Chondrocyte (in vitro differentiated cells): Measurements from ENCODE around the gene FABP6. TPM values are rescaled to one million over a fixed set of nuclear protein-coding genes. Genes with fewer than 3 reads are reported as not detected.

Experiments used
- DNase-seq: peaks from one replicate; pipeline ENCODE4 v3.0.0; 2021; ENCODE audit warnings: mixed read lengths, low spot score
- H3K27ac Mint-ChIP-seq: one replicate; pipeline ENCODE4 v1.8.0; 2021; ENCODE audit warnings: mild to moderate bottlenecking, moderate library complexity, mixed read lengths; ENCODE audit not compliant: unreplicated experiment
- H3K27me3 Mint-ChIP-seq: 2 replicates; pipeline ENCODE4 v1.8.0; 2021; ENCODE audit warnings: low read depth, mixed read lengths
- H3K36me3 Mint-ChIP-seq: 2 replicates; pipeline ENCODE4 v1.8.0; 2021; ENCODE audit warnings: low read depth, mixed read lengths
- H3K4me1 Mint-ChIP-seq: 2 replicates; pipeline ENCODE4 v1.8.0; 2021; ENCODE audit warnings: low read depth, mild to moderate bottlenecking, mixed read lengths
- H3K4me3 Mint-ChIP-seq: one replicate; pipeline ENCODE4 v1.8.0; 2021; ENCODE audit warnings: mild to moderate bottlenecking, moderate library complexity, mixed read lengths; ENCODE audit not compliant: unreplicated experiment
- H3K9me3 Mint-ChIP-seq: 2 replicates; pipeline ENCODE4 v1.8.0; 2021; ENCODE audit warnings: low read depth, mixed read lengths
- total RNA-seq: library from RNA; stranded (reverse); gene quantifications from 3 replicates; pipeline ENCODE4 v1.2.1, GENCODE V29; 2021
- TF ChIP-seq, protein P1 (sequence below): fragments of 200-600 bp; sonication (generic); IDR thresholded peaks from 2 replicates; pipeline ENCODE4 v1.5.0; 2021; ENCODE audit warnings: antibody characterized with exemption, mild to moderate bottlenecking, moderate library complexity

Gene FABP6
- total RNA-seq, 1 donor from 2014 or later, result not detected

DNA sequence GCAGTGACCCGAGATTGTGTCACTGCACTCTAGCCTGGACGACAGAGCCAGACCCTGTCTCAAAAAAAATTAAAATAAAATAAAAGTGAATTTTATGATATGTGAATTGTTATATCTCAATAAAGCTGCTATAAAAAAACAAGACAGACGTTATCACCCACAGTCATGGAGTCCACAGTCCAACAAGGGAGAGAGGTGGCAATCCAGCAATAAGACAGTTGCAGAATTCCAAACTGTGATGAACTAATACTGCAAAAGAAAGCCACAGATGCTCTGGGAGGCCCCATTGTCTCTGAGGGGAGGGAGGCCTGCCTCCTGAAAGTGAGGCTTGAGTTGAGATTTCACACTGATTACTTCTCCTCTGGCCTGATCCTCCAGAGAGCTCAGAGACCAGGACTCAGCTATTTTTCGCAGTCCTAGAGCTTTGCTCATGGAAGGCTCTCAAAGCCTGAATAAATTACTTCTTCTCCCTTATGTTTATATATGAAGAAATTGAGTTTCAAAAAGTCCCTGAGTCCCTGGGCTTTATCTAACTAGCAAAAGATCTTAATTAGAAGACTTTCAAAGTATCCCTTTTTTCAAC is 55.1 kb downstream of the FABP6 start:
- TF ChIP-seq, protein P1, sequence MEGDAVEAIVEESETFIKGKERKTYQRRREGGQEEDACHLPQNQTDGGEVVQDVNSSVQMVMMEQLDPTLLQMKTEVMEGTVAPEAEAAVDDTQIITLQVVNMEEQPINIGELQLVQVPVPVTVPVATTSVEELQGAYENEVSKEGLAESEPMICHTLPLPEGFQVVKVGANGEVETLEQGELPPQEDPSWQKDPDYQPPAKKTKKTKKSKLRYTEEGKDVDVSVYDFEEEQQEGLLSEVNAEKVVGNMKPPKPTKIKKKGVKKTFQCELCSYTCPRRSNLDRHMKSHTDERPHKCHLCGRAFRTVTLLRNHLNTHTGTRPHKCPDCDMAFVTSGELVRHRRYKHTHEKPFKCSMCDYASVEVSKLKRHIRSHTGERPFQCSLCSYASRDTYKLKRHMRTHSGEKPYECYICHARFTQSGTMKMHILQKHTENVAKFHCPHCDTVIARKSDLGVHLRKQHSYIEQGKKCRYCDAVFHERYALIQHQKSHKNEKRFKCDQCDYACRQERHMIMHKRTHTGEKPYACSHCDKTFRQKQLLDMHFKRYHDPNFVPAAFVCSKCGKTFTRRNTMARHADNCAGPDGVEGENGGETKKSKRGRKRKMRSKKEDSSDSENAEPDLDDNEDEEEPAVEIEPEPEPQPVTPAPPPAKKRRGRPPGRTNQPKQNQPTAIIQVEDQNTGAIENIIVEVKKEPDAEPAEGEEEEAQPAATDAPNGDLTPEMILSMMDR, result no peak
- Mint-ChIP-seq H3K4me1 (peaks cover 31% of the 10 kb centered on the region), H3K9me3 (no peaks in the 10 kb centered on the region)

DNA sequence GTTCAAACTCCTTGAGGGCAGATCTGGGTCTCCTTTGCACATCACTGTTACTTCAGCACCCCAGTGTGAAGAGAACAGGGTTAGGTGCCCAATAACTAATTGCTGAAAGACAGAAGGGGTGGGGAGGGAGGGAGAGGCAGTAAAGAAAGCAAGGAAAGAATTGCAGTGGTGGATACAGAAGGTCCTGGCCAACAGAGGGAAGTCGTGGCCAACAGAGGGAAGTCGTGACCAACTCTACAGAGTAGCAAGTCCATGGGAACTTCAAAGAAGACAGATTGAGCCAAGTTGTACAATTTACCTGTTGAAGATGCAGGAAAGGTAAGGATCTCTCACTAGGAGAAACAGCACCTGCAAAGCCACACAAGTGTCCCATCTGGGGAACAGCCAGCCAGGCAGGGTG is 56.0 kb downstream of the FABP6 start:
- Mint-ChIP-seq H3K4me3 (no peak overlapping the region), H3K36me3 (peaks cover 3% of the 10 kb centered on the region), H3K27me3 (no peaks in the 10 kb centered on the region), H3K9me3 (no peaks in the 10 kb centered on the region), H3K4me1 (peaks cover 31% of the 10 kb centered on the region), H3K27ac (no peak overlapping the region)
- TF ChIP-seq, protein P1, result no peak
- DNase-seq, result no peak

More for the DNA sequence above, 55.1 kb downstream of the FABP6 start:
- Mint-ChIP-seq H3K27me3 (no peaks in the 10 kb centered on the region), H3K27ac (no peak overlapping the region), H3K36me3 (peaks cover 5% of the 10 kb centered on the region), H3K4me3 (no peak overlapping the region)
- DNase-seq, result no peak

DNA sequence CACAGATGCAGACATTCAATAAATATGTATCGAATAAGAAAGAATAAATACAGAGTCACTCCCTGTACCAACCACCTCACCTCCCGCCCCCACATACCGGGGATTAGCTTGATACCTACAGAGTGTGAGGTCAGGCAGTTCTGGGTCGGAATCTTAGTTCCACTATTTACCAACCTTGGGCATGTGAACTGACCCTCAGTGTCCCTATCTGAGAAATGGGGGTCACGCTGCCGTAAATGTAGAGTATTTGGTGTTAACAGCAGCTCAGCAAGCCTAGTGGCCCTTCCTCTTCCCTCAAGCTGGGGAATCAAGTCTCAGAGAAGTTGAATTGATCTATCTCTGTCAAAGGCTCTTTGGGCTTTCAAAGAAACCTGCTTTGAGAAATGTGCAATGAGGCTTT is 57.6 kb downstream of the FABP6 start:
- H3K9me3 Mint-ChIP-seq, result no peaks in the 10 kb centered on the region
- H3K4me3 Mint-ChIP-seq, result no peak overlapping the region
- no peak for DNase-seq
- H3K4me1 Mint-ChIP-seq, result peaks cover 26% of the 10 kb centered on the region
- H3K27me3 Mint-ChIP-seq, result no peaks in the 10 kb centered on the region
- H3K27ac Mint-ChIP-seq, result no peak overlapping the region
- H3K36me3 Mint-ChIP-seq, result peaks cover 3% of the 10 kb centered on the region
- TF ChIP-seq, protein P1, result no peak

DNA sequence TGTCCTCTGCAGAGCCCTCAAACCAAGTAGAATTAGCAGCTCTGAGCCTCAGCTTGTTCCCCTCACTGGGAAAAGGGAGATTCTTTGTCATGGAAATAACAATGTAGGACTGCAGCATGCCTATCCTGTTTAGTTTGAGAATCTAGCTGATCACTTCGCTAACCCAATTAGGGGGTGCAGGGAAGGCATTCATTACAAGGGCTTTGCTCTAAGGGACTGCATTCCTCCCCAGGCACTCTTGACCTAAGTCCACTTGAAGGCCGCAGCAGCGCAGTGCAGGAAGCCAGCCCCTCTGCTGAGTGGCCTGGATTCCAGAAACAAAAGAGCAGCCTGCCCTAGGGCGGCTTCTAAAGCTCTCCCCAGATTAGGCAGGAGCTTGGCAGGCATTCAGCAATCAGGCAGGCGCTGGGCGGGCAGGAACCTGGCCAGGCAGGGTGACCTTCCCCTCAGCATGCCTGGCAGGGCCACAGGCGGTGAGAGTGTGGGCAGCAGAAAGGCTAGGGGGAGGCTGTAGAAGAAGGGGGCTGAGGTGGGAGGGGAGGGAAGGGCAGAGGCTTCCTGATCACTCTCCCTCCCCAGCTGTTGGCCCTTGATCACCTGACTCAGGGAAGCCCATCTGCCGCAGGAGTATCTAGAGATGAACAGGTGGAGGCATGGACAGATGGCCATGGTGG is 58.2 kb downstream of the FABP6 start:
- no peak for DNase-seq
- TF ChIP-seq, protein P1, result no peak
- H3K9me3 Mint-ChIP-seq, result no peaks in the 10 kb centered on the region
- H3K36me3 Mint-ChIP-seq, result peaks cover 3% of the 10 kb centered on the region
- H3K4me3 Mint-ChIP-seq, result no peak overlapping the region
- no peaks in the 10 kb centered on the region for H3K27me3 Mint-ChIP-seq
- H3K4me1 Mint-ChIP-seq, result peaks cover 24% of the 10 kb centered on the region
- peak overlapping the region; percentile 68 for H3K27ac Mint-ChIP-seq

Other genes starting within 250 kb of the FABP6 start
- 41.1 to 47.8 TPM (median 42.0 TPM) in 3 replicates for gene TTC1, start 220.4 kb upstream of the FABP6 start, total RNA-seq
- gene PWWP2A, start 110.1 kb upstream of the FABP6 start, total RNA-seq, result 14.1 to 20.8 TPM (median 18.5 TPM) in 3 replicates
- gene CCNJL, start 83.1 kb downstream of the FABP6 start, total RNA-seq, result 4.7 to 11.4 TPM (median 10.0 TPM) in 3 replicates
- 0.34 to 0.62 TPM (median 0.59 TPM) in 3 replicates for gene C1QTNF2, start 141.1 kb downstream of the FABP6 start, total RNA-seq
- gene FAM200C, start 170.5 kb downstream of the FABP6 start, total RNA-seq, result 3.9 to 7.2 TPM (median 4.1 TPM) in 3 replicates
- 29.5 to 36.4 TPM (median 32.4 TPM) in 3 replicates for gene SLU7, start 189.6 kb downstream of the FABP6 start, total RNA-seq
- 8.6 to 19.7 TPM (median 15.5 TPM) in 3 replicates for gene PTTG1, start 192.3 kb downstream of the FABP6 start, total RNA-seq